Hepatocyte (in vitro differentiated cells): ENCODE results near the gene MAGEB6B. TPM values are rescaled to one million over a fixed set of nuclear protein-coding genes. Genes with fewer than 3 reads are reported as not detected.

Experiments used
- DNase-seq: peaks from one replicate; pipeline ENCODE4 v3.0.0-alpha.2; 2016; ENCODE audit warnings: low spot score
- H2AFZ ChIP-seq: fragments of 200-600 bp; sonication (generic); 2 replicates; pipeline ENCODE4 v1.6.0; 2016; ENCODE audit warnings: antibody characterized with exemption, mild to moderate bottlenecking
- H3K27ac ChIP-seq: fragments of 200-600 bp; sonication (generic); 2 replicates; pipeline ENCODE4 v1.5.1; 2016; ENCODE audit warnings: mild to moderate bottlenecking
- H3K27me3 ChIP-seq: fragments of 200-600 bp; sonication (generic); 2 replicates; pipeline ENCODE4 v1.6.1; 2016
- H3K36me3 ChIP-seq: fragments of 200-600 bp; sonication (generic); replicated peaks from 2 replicates; pipeline ENCODE4 v1.5.1; 2016; ENCODE audit warnings: low read depth; ENCODE audit not compliant: insufficient read depth
- H3K4me1 ChIP-seq: fragments of 200-600 bp; sonication (generic); 2 replicates; pipeline ENCODE4 v1.5.1; 2016; ENCODE audit warnings: mild to moderate bottlenecking, moderate library complexity; ENCODE audit not compliant: insufficient read depth
- H3K4me2 ChIP-seq: fragments of 200-600 bp; sonication (generic); 2 replicates; pipeline ENCODE4 v1.6.0; 2016
- H3K4me3 ChIP-seq: fragments of 200-600 bp; sonication (generic); 2 replicates; pipeline ENCODE4 v1.5.1; 2016; ENCODE audit warnings: mild to moderate bottlenecking
- H3K79me2 ChIP-seq: fragments of 200-600 bp; sonication (generic); 2 replicates; pipeline ENCODE4 v1.6.0; 2017; ENCODE audit warnings: mild to moderate bottlenecking
- H3K9me2 ChIP-seq: fragments of 200-600 bp; sonication (generic); replicated peaks from 2 replicates; pipeline ENCODE4 v1.6.0; 2017; ENCODE audit warnings: mild to moderate bottlenecking; ENCODE audit not compliant: insufficient read depth
- H3K9me3 ChIP-seq: fragments of 200-600 bp; sonication (generic); 2 replicates; pipeline ENCODE4 v1.5.1; 2016; ENCODE audit warnings: low read depth, mild to moderate bottlenecking
- H4K20me1 ChIP-seq: fragments of 200-600 bp; sonication (generic); 2 replicates; pipeline ENCODE4 v1.6.0; 2016; ENCODE audit warnings: mild to moderate bottlenecking; ENCODE audit not compliant: insufficient read depth, poor library complexity, severe bottlenecking
- EZH2 ChIP-seq: fragments of 200-600 bp; sonication (generic); IDR thresholded peaks from 2 replicates; pipeline ENCODE4 v1.6.1; 2016; ENCODE audit warnings: antibody characterized with exemption, mild to moderate bottlenecking, borderline replicate concordance
- EZH2phosphoT487 ChIP-seq: fragments of 200-600 bp; sonication (generic); IDR thresholded peaks from one replicate; pipeline ENCODE4 v1.6.1; 2018; ENCODE audit warnings: antibody characterized with exemption, mild to moderate bottlenecking, low read depth, moderate library complexity; ENCODE audit not compliant: unreplicated experiment, severe bottlenecking
- WGBS: methylation state at CpG from one replicate; pipeline ENCODE4 v1.1.6; 2016; ENCODE audit warnings: low lambda C conversion rate; ENCODE audit errors: missing lambda C conversion rate; 5-methylcytosine and 5-hydroxymethylcytosine counted together
- polyA plus RNA-seq: library from polyadenylated mRNA; unstranded; fragments of >200 nt; fragmentation: Nextera tagmentation; extraction: Ambion mirVana; gene quantifications from 2 replicates; pipeline ENCODE4 v1.2.1, GENCODE V29; 2016
- total RNA-seq: library from RNA; depleted of rRNA; stranded (reverse); fragments of >200 nt; gene quantifications from 2 replicates; pipeline ENCODE4 v1.2.3, GENCODE V29; 2014
- TF ChIP-seq, protein P1 (sequence below): fragments of 200-600 bp; sonication (generic); IDR thresholded peaks from 2 replicates; pipeline ENCODE4 v1.5.1; 2016; ENCODE audit warnings: antibody characterized with exemption, mild to moderate bottlenecking; ENCODE audit not compliant: poor library complexity

Gene MAGEB6B, protein sequence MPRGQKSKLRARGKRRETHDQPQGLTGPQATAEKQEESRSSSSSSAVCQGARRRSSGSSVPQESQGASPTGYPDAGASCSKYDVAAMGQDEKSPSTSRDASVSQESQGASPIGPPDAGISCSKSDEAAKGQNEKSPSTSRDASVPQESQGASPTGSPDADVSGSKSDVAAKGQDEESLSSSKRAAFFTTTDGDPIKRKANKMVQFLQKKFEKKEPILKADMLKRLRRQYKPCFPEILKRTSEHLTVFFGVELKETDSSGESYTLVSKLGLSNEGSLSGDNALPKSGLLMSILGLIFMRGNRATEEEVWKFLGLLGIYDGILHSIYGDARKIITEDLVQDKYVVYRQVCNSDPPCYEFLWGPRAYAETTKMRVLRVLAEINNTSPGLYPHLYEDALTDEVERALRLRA
- total RNA-seq (not detected in 2 replicates), polyA plus RNA-seq (not detected in 2 replicates)

DNA sequence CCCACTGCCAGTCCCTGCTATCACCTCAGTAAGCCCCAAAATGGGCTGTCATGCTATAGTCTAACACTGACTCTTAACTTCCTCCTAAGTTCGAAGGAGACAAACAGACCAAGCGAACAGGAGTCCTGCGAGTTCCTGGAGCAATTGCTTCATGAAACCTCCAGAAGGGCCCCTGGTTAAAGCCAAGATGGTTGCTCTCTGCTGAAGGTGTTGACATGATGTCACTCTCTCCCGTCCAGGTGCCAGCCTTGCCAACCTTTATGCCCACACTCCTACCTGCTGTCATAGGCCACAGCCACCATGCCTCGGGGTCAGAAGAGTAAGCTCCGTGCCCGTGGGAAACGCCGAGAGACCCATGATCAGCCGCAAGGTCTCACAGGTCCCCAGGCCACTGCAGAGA is at the start of gene MAGEB6B:
MAGEB6B (plus strand) TSS at position 301 of the 400 bp plus-strand sequence; CDS start at position 301, 0 bp downstream.
- no peaks in the 10 kb centered on the region for H3K9me2 ChIP-seq
- H4K20me1 ChIP-seq, result no peaks in the 10 kb centered on the region
- no peaks in the 10 kb centered on the region for H3K9me3 ChIP-seq
- no peak within 1 kb of the TSS for H3K4me2 ChIP-seq
- no peak for DNase-seq
- no peaks in the 10 kb centered on the region for H3K36me3 ChIP-seq
- no peak within 1 kb of the TSS for H3K27ac ChIP-seq
- no peak within 1 kb of the TSS for H3K4me3 ChIP-seq
- TF ChIP-seq, protein P1, sequence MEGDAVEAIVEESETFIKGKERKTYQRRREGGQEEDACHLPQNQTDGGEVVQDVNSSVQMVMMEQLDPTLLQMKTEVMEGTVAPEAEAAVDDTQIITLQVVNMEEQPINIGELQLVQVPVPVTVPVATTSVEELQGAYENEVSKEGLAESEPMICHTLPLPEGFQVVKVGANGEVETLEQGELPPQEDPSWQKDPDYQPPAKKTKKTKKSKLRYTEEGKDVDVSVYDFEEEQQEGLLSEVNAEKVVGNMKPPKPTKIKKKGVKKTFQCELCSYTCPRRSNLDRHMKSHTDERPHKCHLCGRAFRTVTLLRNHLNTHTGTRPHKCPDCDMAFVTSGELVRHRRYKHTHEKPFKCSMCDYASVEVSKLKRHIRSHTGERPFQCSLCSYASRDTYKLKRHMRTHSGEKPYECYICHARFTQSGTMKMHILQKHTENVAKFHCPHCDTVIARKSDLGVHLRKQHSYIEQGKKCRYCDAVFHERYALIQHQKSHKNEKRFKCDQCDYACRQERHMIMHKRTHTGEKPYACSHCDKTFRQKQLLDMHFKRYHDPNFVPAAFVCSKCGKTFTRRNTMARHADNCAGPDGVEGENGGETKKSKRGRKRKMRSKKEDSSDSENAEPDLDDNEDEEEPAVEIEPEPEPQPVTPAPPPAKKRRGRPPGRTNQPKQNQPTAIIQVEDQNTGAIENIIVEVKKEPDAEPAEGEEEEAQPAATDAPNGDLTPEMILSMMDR, result no peak
- TF ChIP-seq EZH2phosphoT487 (no peak), EZH2 (no peak)
- WGBS, result 93% methylated on average over 10 of the region's 10 CpGs
- H3K4me1 ChIP-seq, result no peaks in the 10 kb centered on the region
- H2AFZ ChIP-seq, result no peak within 1 kb of the TSS
- no peaks in the 10 kb centered on the region for H3K27me3 ChIP-seq
- H3K79me2 ChIP-seq, result no peaks in the 10 kb centered on the region

DNA sequence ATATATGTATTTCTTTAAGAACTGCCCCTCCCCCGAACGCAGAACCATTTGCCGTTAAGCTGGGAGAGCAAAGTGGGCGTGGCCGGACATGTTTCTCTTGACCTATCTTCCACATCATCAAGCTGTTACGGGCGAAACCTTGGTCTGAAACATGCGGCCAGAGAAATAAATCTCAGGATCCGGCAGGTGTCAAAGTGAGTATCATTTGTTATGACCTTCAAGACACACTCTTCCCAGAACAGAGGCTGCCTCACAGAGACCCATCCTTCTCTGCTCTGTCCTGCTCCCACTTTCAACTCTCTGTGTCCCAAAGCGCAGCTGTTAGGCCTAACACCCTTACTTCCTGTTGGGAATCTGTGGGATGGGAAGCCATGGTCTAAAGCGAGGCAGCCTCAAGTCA is 22.1 kb upstream of the MAGEB6B start, which contains the start of gene MAGEB18:
MAGEB18 (plus strand) TSS at position 70 of the 400 bp plus-strand sequence. CDS start 643 bp downstream, outside the sequence.
- no peak for DNase-seq
- H4K20me1 ChIP-seq, result no peaks in the 10 kb centered on the region
- TF ChIP-seq, protein P1, result no peak
- TF ChIP-seq EZH2phosphoT487 (no peak), EZH2 (no peak)
- no peaks in the 10 kb centered on the region for H3K36me3 ChIP-seq
- H3K27ac ChIP-seq, result no peak within 1 kb of the TSS
- no peaks in the 10 kb centered on the region for H3K9me3 ChIP-seq
- H3K4me3 ChIP-seq, result no peak within 1 kb of the TSS
- H3K27me3 ChIP-seq, result no peaks in the 10 kb centered on the region
- no peaks in the 10 kb centered on the region for H3K9me2 ChIP-seq
- 77% methylated on average over 11 of the region's 11 CpGs for WGBS
- no peak within 1 kb of the TSS for H2AFZ ChIP-seq
- H3K4me2 ChIP-seq, result no peak within 1 kb of the TSS
- no peaks in the 10 kb centered on the region for H3K79me2 ChIP-seq
- H3K4me1 ChIP-seq, result no peaks in the 10 kb centered on the region

DNA sequence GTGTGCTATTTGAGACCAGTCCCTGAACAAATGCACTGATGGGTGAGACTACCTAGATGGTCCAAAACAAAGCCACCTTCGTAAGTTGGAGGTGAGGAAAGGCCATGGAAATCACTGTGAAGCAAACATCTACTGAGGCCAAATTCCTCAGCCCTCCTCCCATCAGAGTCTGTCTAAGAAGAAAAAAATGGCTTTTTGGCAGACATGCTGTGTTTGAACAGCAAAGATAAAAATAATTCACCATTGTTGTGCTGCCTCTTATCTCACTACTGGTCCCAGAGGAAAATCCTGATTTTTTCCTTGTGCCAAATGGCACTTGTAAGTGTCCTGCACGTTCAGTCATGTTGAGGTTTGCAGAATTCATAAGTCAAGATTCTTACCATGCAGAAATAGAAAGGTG is 14.4 kb upstream of the MAGEB6B start:
- Histone ChIP-seq H3K4me3 (no peak overlapping the region), H4K20me1 (no peaks in the 10 kb centered on the region), H3K9me2 (no peaks in the 10 kb centered on the region), H3K36me3 (no peaks in the 10 kb centered on the region), H3K4me2 (no peak overlapping the region), H3K4me1 (no peaks in the 10 kb centered on the region), H3K79me2 (no peaks in the 10 kb centered on the region), H3K27ac (no peak overlapping the region), H3K9me3 (no peaks in the 10 kb centered on the region), H3K27me3 (no peaks in the 10 kb centered on the region), H2AFZ (no peak overlapping the region)
- DNase-seq, result no peak
- no peak for TF ChIP-seq EZH2phosphoT487
- TF ChIP-seq EZH2, result no peak
- TF ChIP-seq, protein P1, result no peak
- WGBS, result 37% methylated on average over 2 of the region's 2 CpGs
